Measurements from ENCODE around the gene SPIRE1.

GRCh38 chr18:12554796-12555388, 103.0 kb downstream of the SPIRE1 start:
- TF ChIP-seq CTCF (IDR thresholded peaks at IDR 0.05) = no peak
- TF ChIP-seq POLR2A (IDR thresholded peaks at IDR 0.05) = no peak
